GM19025 (cell line): ENCODE results near the gene APBB1.
A peak's percentile ranks its signal among the peaks of the same experiment; 100 is the strongest.

Experiments
- ATAC-seq: cut with Tn5 transposase; IDR thresholded peaks from one replicate; pipeline ENCODE4 v1.9.1; 2021; ENCODE audit warnings: mild to moderate bottlenecking, low read depth, moderate library complexity; ENCODE audit not compliant: unreplicated experiment

Gene APBB1

GRCh38 chr11:6354651-6355485 lies 64.0 kb downstream of the APBB1 start:
- no peak for ATAC-seq

DNA sequence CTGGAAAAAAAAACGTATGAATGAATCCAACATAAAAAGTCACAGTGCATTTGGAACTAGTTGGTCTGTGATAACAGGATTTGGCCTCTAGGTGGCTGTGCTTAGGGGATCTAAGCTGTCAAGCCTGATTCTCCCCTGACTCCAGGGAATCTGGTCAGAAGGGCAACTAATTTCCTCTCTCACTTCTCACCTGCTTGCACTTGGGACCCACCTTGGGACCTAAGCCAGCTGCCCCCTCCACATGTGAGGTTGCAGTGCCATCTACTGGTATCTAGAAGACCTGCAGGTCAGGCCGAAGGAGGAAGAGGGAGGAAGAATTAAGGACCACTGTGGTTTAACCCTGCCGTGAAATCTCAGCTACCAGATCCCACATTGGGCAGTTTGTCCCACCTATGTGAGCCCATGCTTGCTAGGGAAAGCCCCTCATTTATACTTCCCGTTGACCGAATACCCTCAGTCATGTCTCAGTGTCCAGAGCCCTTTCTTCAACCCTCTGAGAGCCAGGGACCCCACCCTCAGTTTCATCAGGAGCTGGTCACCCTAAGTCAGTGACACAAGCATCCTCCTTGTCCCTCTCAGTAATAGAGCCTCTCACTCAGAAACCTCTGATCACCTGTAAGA lies 65.4 kb downstream of the APBB1 start:
- peak; percentile 74 for ATAC-seq

DNA sequence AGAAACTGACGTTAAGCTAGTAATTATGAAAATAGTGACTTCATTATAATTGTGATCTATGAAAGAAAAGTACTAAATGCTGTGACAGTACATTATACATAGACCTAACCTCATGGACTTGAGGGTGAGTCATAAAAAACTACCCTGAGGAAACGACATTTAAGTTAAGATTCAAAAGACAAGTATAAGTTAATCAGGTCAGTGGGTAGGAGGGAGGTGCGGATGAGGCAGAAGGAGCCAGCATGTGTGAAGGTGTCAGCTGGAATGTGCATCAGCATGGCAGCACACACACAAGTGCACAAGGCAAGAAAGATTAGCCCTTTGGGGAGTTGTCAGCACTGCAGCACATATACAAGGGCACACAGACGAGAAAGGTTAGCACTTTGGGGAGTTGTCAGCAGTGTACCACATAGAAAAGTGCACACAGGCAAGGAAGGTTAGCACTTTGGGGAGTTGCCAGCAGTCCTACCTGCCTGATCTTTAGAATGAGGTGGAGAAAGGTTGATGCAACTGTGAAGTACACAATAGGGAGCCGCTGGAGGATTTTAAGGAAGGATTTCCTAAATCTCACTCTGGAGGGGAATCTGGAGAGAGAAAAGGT lies 67.0 kb downstream of the APBB1 start:
- ATAC-seq, result no peak

- ATAC-seq, result no peak
Measured at GRCh38 chr11:6350486-6350885, 68.4 kb downstream of the APBB1 start.

DNA sequence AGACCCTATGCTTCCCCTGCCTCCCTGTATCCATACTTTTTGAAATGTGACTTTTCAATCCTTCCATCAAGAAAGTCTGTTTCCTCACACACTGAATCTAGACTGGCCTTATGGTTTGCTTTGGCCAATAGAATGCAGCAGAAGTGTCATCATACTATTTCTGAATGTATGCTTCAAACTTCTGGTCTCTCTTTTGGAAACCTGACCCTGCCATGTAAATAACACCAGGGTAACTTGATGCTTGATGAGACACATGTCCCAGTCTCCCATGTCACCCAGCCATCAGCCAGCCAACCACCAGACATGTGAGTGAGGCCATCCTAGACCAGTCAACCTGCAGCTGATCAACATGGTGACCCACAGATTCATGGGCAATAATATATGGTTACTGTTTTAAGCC lies 68.9 kb downstream of the APBB1 start:
- no peak for ATAC-seq

DNA sequence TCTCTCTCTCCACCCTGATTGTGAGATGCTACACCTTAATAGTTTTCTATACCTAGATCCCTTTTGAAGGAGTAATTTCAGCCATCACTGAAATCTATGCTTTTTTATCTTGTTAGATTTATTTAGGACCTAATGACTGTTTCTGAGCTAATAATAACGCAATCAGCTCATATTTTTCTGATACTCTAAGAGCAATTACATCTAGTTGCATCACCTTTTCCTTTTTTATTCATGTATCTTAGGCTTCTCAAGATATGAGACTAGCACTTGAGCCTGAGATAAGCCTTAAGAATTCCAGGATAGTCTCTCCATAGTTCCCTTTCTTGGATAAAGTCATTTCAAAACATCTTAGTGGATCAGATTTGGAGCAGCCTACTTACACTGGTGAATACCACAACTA lies 73.5 kb downstream of the APBB1 start:
- no peak for ATAC-seq
